Measurements from ENCODE around the gene HDLBP.
"Not testable (repeated sequence)": the region's sequence is repeated elsewhere in the genome, so short reads cannot be mapped to it uniquely, and the experiment has no call there.

The HDLBP gene

GRCh38 chr2:241296767-241297166 lies 18.7 kb downstream of the HDLBP start:
- Histone ChIP-seq H3K36me3 (replicated peaks; ENCODE audit: low read depth, low read length) (no peaks in the 10 kb centered on the region), H3K4me2 (ENCODE audit: low read length) (no peak overlapping the region), H3K4me3 (ENCODE audit: low read length) (no peak overlapping the region), H3K79me2 (ENCODE audit: low read length) (peaks cover 93% of the 10 kb centered on the region), H2AFZ (ENCODE audit: low read depth, low read length) (no peak overlapping the region), H3K27ac (ENCODE audit: low read length) (no peak overlapping the region), H3K9ac (ENCODE audit: low read length) (no peak overlapping the region), H3K9me3 (ENCODE audit: insufficient read depth, low read length) (no peaks in the 10 kb centered on the region), H3K27me3 (ENCODE audit: low read depth, low read length) (no peaks in the 10 kb centered on the region), H3K4me1 (ENCODE audit: low read length) (no peaks in the 10 kb centered on the region), H4K20me1 (ENCODE audit: insufficient read depth, low read length) (peaks cover 60% of the 10 kb centered on the region)
- TF ChIP-seq EZH2phosphoT487 (IDR thresholded peaks at IDR 0.05; ENCODE audit: low read depth) = no peak
- no peak for TF ChIP-seq CTCF (IDR thresholded peaks at IDR 0.05; ENCODE audit: low read depth, low read length)

DNA sequence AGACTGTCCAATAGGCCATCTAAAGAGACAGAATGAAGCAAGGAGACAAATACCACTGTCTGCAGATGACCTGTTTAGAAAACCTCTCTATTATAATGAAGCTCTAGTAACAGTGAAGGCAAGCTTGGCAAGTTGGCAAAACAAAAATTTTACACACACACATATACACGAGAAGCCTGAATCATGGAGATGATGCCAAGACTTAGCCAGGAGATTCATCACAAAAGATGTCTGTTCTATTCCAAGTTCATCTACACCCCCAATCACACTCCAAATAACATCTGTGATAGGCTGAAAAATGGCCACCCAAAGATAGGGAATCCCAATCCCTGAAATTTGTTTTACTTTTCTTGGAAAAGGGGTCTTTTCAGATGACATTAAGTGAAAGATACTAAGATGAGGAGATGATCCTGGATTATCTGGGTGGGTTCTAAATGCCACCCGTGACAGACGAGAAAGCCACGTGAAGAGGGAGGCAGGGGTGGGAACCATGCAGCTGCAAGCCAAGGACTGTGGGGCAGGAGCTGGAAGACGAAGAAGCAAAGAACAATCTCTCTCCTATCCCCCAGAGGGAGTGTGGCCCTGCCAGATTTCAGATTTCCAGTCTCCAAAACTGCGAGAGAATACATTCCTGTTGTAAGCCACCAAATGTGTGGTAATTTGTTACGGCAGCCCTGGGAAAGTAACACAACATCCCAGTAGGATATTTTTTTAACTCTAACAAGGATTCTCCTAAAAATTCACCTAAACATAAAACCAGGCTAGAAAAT lies 20.0 kb downstream of the HDLBP start:
- H3K27me3 ChIP-seq (ENCODE audit: low read depth, low read length) = no peaks in the 10 kb centered on the region
- no peak overlapping the region for H3K9ac ChIP-seq (ENCODE audit: low read length)
- H3K4me3 ChIP-seq (ENCODE audit: low read length) = no peak overlapping the region
- H3K4me2 ChIP-seq (ENCODE audit: low read length) = no peak overlapping the region
- no peak overlapping the region for H2AFZ ChIP-seq (ENCODE audit: low read depth, low read length)
- H3K9me3 ChIP-seq (ENCODE audit: insufficient read depth, low read length) = no peaks in the 10 kb centered on the region
- H3K4me1 ChIP-seq (ENCODE audit: low read length) = no peaks in the 10 kb centered on the region
- no peak overlapping the region for H3K27ac ChIP-seq (ENCODE audit: low read length)
- no peak for TF ChIP-seq EZH2phosphoT487 (IDR thresholded peaks at IDR 0.05; ENCODE audit: low read depth)
- no peak for TF ChIP-seq CTCF (IDR thresholded peaks at IDR 0.05; ENCODE audit: low read depth, low read length)
- no peaks in the 10 kb centered on the region for H3K36me3 ChIP-seq (replicated peaks; ENCODE audit: low read depth, low read length)
- H4K20me1 ChIP-seq (ENCODE audit: insufficient read depth, low read length) = peaks cover 66% of the 10 kb centered on the region
- peaks cover 96% of the 10 kb centered on the region for H3K79me2 ChIP-seq (ENCODE audit: low read length)

GRCh38 chr2:241293378-241293797 lies 22.1 kb downstream of the HDLBP start:
- H3K4me3 ChIP-seq (ENCODE audit: low read length); H3K9me3 ChIP-seq (ENCODE audit: insufficient read depth, low read length); H3K4me2 ChIP-seq (ENCODE audit: low read length); H2AFZ ChIP-seq (ENCODE audit: low read depth, low read length); H3K9ac ChIP-seq (ENCODE audit: low read length); H3K36me3 ChIP-seq (replicated peaks; ENCODE audit: low read depth, low read length); H3K27ac ChIP-seq (ENCODE audit: low read length); H3K4me1 ChIP-seq (ENCODE audit: low read length); H3K27me3 ChIP-seq (ENCODE audit: low read depth, low read length): not testable (repeated sequence)
- Histone ChIP-seq H3K79me2 (ENCODE audit: low read length) (peaks cover 95% of the 10 kb centered on the region), H4K20me1 (ENCODE audit: insufficient read depth, low read length) (peaks cover 70% of the 10 kb centered on the region)

DNA sequence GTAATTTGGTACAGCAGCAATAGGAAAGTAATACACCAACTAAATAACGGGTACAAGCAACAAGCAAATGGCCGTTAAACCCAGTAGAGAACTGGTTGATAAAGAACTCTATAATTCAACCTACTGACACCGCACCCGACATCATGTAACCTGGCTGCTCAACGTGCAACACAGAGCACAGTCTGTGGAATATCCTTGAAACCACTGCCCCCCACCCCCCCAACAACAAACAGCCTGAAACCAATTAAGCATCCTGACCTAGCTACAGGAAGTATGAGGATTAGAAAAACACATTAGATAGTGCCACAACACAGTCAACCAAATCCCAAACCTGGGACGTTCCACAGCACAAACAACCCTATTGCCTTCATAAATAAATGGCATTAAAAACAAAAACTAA lies 23.5 kb downstream of the HDLBP start:
- H3K4me3 ChIP-seq (ENCODE audit: low read length) = no peak overlapping the region
- no peak overlapping the region for H3K4me2 ChIP-seq (ENCODE audit: low read length)
- H3K36me3 ChIP-seq (replicated peaks; ENCODE audit: low read depth, low read length) = no peaks in the 10 kb centered on the region
- H3K9ac ChIP-seq (ENCODE audit: low read length) = no peak overlapping the region
- H3K27ac ChIP-seq (ENCODE audit: low read length) = no peak overlapping the region
- H3K4me1 ChIP-seq (ENCODE audit: low read length) = no peaks in the 10 kb centered on the region
- H3K79me2 ChIP-seq (ENCODE audit: low read length) = peaks cover 94% of the 10 kb centered on the region
- peaks cover 65% of the 10 kb centered on the region for H4K20me1 ChIP-seq (ENCODE audit: insufficient read depth, low read length)
- H3K9me3 ChIP-seq (ENCODE audit: insufficient read depth, low read length) = no peaks in the 10 kb centered on the region
- no peaks in the 10 kb centered on the region for H3K27me3 ChIP-seq (ENCODE audit: low read depth, low read length)
- no peak overlapping the region for H2AFZ ChIP-seq (ENCODE audit: low read depth, low read length)
- TF ChIP-seq EZH2phosphoT487 (IDR thresholded peaks at IDR 0.05; ENCODE audit: low read depth) = no peak
- TF ChIP-seq CTCF (IDR thresholded peaks at IDR 0.05; ENCODE audit: low read depth, low read length) = no peak

All from OCI-LY3 (cell line).